Mononuclear cell (primary cell): Measurements from ENCODE around the gene ILDR2. TPM values are rescaled to one million over a fixed set of nuclear protein-coding genes. Genes with fewer than 3 reads are reported as not detected.

Experiments used
- H3K27me3 ChIP-seq: 2 replicates; pipeline ENCODE4 v1.6.0; 2011; ENCODE audit warnings: low read length, control low read depth; ENCODE audit not compliant: insufficient read depth
- H3K4me1 ChIP-seq: 2 replicates; pipeline ENCODE4 v1.5.1; 2011; ENCODE audit warnings: mild to moderate bottlenecking, low read length, control low read depth; ENCODE audit not compliant: insufficient read depth
- H3K4me3 ChIP-seq: 2 replicates; pipeline ENCODE4 v1.5.1; 2011; ENCODE audit warnings: mild to moderate bottlenecking, low read length, moderate library complexity
- H3K9me3 ChIP-seq: 2 replicates; pipeline ENCODE4 v1.5.1; 2011; ENCODE audit warnings: low read depth, mild to moderate bottlenecking, control low read depth, low read length
- total RNA-seq: library from RNA; depleted of rRNA; stranded (reverse); fragments of >200 nt; gene quantifications from one replicate; pipeline ENCODE4 v1.2.3, GENCODE V29; 2012

Gene ILDR2
- total RNA-seq, 1 donor: 1.5 TPM

DNA sequence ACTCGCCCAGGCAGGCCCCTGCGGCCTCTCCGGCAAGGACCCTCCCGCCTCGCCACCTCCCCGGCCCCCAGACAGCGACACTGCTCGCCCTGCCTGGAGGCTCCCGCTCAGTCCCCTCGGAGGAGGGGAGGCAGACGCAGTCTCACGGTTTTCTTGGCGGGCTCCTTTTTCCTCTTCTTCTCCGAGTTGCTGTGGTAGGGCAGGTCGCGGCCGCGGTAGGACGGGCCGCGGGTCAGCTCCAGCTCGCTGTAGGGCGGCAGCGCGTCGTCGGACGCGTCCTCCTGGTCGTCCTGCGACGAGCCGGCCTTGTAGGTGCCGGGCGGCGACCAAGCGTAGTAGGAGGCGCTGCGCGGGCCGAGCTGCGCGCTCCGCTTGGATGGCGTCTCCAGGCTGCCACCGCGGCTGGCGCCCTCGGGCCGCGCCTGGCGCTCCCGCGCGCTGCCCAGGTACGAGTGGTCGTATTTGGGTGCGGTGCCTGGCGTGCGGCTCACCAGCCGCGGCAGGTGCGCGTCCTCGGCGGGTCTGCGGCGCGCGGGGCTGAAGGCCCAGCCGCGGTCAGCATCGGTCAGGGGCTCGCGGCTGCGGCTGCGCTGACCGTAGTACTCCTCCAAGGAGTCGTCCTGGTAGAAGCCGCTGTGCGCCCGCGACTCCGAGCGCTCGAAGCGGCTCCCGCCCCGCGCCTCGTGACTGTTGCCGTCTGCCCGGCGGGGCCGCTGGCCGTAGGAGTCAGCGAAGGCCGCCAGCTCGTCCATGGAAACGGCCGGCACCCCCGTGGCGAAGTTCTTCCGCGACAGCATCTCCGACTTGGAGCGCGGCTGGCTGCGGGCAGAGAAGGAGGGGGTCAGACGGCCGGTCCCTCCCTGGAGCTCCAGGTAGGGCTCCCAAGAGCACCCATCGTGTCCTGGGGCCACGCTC lies 54.5 kb downstream of the ILDR2 start:
- Histone ChIP-seq H3K4me3 (no peak overlapping the region), H3K4me1 (peaks cover 15% of the 10 kb centered on the region), H3K9me3 (no peaks in the 10 kb centered on the region), H3K27me3 (peaks cover 42% of the 10 kb centered on the region)

DNA sequence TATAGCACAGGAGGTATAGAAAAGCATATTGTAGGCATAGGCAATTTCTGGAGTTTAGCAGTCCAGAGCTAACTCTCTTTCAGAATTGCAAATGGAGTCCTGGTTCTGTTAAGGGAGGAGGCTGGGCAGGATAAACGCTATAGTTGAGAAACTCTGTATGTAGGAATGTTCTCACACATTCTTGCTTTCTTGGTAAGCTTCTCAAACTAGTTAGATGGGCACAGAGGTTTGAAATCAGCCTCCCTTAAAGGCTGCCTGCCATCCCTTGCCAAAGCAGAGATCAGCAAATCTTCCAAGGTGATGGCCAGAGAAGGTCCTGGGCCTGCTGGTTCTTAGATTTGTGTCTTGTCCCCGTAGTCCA lies 56.4 kb downstream of the ILDR2 start:
- Histone ChIP-seq H3K4me1 (peaks cover 9% of the 10 kb centered on the region), H3K4me3 (no peak overlapping the region), H3K9me3 (no peaks in the 10 kb centered on the region), H3K27me3 (peaks cover 42% of the 10 kb centered on the region)

GRCh38 chr1:166918088-166918955 lies 57.0 kb downstream of the ILDR2 start:
- H3K4me3 ChIP-seq: no peak overlapping the region
- H3K4me1 ChIP-seq: peaks cover 9% of the 10 kb centered on the region
- peaks cover 42% of the 10 kb centered on the region for H3K27me3 ChIP-seq

GRCh38 chr1:166915941-166916340 lies 59.4 kb downstream of the ILDR2 start:
- H3K9me3 ChIP-seq: no peaks in the 10 kb centered on the region
- H3K4me3 ChIP-seq: no peak overlapping the region
- H3K4me1 ChIP-seq: peaks cover 7% of the 10 kb centered on the region
- H3K27me3 ChIP-seq: peaks cover 26% of the 10 kb centered on the region

More at GRCh38 chr1:166918088-166918955, 57.0 kb downstream of the ILDR2 start:
- no peaks in the 10 kb centered on the region for H3K9me3 ChIP-seq

DNA sequence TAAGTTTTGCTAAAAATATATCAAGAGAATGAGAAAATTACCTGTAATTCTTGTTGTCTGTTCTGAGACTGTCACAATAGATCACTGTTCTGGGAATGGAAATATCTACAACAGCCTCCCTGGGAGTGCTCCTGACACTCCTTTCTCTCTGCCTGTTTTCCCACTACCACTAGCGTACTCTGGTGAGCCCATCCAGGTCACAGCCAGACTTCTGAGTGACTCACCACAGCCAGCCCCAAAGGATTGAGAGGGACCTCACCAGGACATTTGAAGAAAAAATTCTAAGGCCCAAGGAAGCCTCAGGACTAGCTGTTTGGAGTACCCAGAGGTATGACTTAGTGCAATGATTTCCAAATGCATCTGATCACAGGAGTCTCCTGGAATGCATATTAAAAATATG lies 60.3 kb downstream of the ILDR2 start:
- Histone ChIP-seq H3K4me1 (no peaks in the 10 kb centered on the region), H3K27me3 (peaks cover 18% of the 10 kb centered on the region), H3K4me3 (no peak overlapping the region), H3K9me3 (no peaks in the 10 kb centered on the region)

- Histone ChIP-seq H3K27me3 (peaks cover 8% of the 10 kb centered on the region), H3K4me1 (no peaks in the 10 kb centered on the region), H3K9me3 (no peaks in the 10 kb centered on the region), H3K4me3 (no peak overlapping the region)
These were observed 61.2 kb downstream of the ILDR2 start for GRCh38 chr1:166914111-166914510.

DNA sequence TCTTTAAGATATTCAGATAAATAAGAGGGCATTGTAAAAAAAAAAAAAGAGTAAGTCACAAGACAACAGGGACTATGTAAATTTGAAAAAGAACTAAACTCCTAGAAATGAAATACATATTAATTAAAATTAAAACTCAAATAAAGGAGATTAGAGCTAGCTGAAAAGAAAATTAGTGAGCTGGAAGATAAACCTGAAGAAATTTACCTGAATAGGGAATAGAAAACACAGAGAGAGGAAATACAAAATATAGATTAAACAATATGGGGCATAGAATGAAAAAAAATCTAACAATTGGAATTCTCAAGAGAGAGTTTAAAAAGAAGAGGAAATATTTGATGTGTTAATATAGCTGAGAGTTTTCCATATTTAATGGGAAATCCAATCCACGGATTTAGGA lies 63.7 kb downstream of the ILDR2 start:
- no peaks in the 10 kb centered on the region for H3K4me1 ChIP-seq
- H3K9me3 ChIP-seq: no peaks in the 10 kb centered on the region
- no peak overlapping the region for H3K4me3 ChIP-seq
- H3K27me3 ChIP-seq: no peaks in the 10 kb centered on the region

DNA sequence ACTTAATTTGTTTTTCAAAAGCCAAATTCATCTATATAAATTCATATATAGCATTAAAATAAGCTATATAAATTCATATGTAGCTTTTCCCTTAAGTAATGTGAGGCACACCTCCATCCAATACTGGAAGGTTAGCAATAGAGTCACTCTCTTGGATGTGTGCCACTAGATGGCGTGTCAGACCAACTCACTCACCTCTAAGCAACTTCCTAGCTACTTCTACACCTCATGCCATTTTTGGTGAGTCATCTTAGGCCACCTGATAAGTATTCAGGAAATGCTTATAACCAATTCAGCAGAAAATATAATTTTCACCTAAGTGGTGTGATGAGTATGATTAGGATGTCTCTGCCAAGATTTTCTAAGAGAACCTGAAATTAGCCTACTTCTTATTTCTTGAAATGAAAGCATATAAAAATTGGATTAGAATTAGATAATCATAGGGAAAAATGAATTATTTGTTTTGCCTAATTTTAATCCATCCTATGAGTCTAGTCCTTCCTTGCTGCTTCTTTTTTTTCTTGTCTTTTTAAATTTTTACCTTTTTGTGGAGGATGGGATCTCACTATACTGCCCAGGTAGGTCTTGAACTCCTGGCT lies 64.8 kb downstream of the ILDR2 start:
- H3K4me1 ChIP-seq: no peaks in the 10 kb centered on the region
- H3K4me3 ChIP-seq: no peak overlapping the region
- no peaks in the 10 kb centered on the region for H3K9me3 ChIP-seq

GRCh38 chr1:166908942-166909341 lies 66.4 kb downstream of the ILDR2 start:
- no peak overlapping the region for H3K4me3 ChIP-seq
- no peaks in the 10 kb centered on the region for H3K9me3 ChIP-seq
- H3K4me1 ChIP-seq: no peaks in the 10 kb centered on the region
- H3K27me3 ChIP-seq: no peaks in the 10 kb centered on the region

More for the DNA sequence above, 64.8 kb downstream of the ILDR2 start:
- no peaks in the 10 kb centered on the region for H3K27me3 ChIP-seq

GRCh38 chr1:166907763-166908162 lies 67.6 kb downstream of the ILDR2 start:
- H3K4me1 ChIP-seq: peaks cover 9% of the 10 kb centered on the region
- no peaks in the 10 kb centered on the region for H3K27me3 ChIP-seq
- H3K4me3 ChIP-seq: no peak overlapping the region
- H3K9me3 ChIP-seq: no peaks in the 10 kb centered on the region

GRCh38 chr1:166907051-166907450 lies 68.3 kb downstream of the ILDR2 start:
- Histone ChIP-seq H3K9me3 (no peaks in the 10 kb centered on the region), H3K4me1 (peaks cover 15% of the 10 kb centered on the region), H3K27me3 (no peaks in the 10 kb centered on the region), H3K4me3 (no peak overlapping the region)

DNA sequence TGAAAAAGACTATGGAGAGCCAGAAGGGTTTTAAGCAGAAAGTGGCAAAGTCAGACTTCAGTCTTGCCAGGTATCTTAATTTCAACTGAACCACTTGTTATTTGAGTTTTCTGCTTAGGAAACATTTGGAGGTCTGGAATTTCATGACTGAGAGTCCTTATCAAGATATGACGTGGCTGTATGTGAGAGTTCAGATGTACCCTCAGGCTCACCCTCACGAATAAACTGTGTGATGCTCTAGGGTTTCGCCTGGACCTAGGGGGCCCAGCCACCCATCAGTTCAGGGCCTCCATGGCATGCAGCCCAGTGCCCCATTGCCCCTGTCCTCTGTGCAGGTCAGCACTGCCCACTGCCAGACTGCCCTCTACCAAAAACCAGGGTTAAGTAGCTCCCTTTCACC lies 68.7 kb downstream of the ILDR2 start:
- Histone ChIP-seq H3K27me3 (no peaks in the 10 kb centered on the region), H3K4me1 (peaks cover 19% of the 10 kb centered on the region), H3K9me3 (no peaks in the 10 kb centered on the region), H3K4me3 (no peak overlapping the region)

GRCh38 chr1:166905900-166906299 lies 69.4 kb downstream of the ILDR2 start:
- Histone ChIP-seq H3K4me1 (peaks cover 21% of the 10 kb centered on the region), H3K4me3 (no peak overlapping the region), H3K27me3 (no peaks in the 10 kb centered on the region), H3K9me3 (no peaks in the 10 kb centered on the region)

- Histone ChIP-seq H3K27me3 (no peaks in the 10 kb centered on the region), H3K4me3 (no peak overlapping the region), H3K4me1 (peaks cover 21% of the 10 kb centered on the region), H3K9me3 (no peaks in the 10 kb centered on the region)
These were observed 70.2 kb downstream of the ILDR2 start for GRCh38 chr1:166905136-166905535.

DNA sequence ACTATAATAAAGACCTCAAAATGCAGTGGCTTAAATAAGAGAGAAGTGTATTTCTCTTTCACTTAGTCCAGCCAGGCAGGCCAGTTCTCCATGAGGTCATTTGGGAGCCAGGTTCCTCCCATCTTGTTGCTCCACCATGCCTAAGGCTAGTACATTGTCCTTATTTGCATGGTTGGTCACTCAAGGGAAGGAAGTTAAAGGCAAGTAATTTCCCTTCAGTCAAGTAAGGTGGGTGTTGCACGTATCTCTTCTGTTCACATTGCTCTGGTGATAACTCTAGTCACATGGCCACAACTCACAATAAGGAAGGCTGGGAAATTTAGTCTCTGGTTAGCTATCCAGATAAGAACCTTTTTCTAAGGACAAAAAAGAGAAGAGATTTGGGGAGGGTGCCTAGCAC lies 72.1 kb downstream of the ILDR2 start:
- no peaks in the 10 kb centered on the region for H3K27me3 ChIP-seq
- H3K4me1 ChIP-seq: peaks cover 21% of the 10 kb centered on the region
- no peak overlapping the region for H3K4me3 ChIP-seq
- no peaks in the 10 kb centered on the region for H3K9me3 ChIP-seq
